Psoas muscle (tissue), 8 donors: ENCODE measurements around the gene TCF12. TPM values are rescaled to one million over a fixed set of nuclear protein-coding genes. Genes with fewer than 3 reads are reported as not detected.

Experiments used
- ATAC-seq, 4 donors: fragments of 200-7000 bp; cut with Tn5 transposase; one replicate each; pipeline ENCODE4 v1.9.1; 2020; ENCODE audit warnings: moderate library complexity in 3 of 4, mild to moderate bottlenecking in 2 of 4
- DNase-seq, 2 donors: peaks; one replicate each; pipeline ENCODE4 v3.0.0-alpha.2; 2020
- H3K27ac ChIP-seq: fragments of 200-600 bp; one replicate; pipeline ENCODE4 v1.8.0; 2022
- H3K27me3 ChIP-seq, 3 donors: fragments of 200-600 bp in 1 of 3; one replicate each; pipeline versions ENCODE4 v1.6.1 to v1.8.0; 2013 to 2022; ENCODE audit warnings: low read length in 2 of 3, mild to moderate bottlenecking in 2 of 3, moderate library complexity in 1 of 3; ENCODE audit not compliant: insufficient read depth in 3 of 3
- H3K36me3 ChIP-seq, 2 donors: fragments of 200-600 bp in 1 of 2; one replicate each; pipeline versions ENCODE4 v1.6.1 to v1.8.0; 2013 to 2022; ENCODE audit warnings: low read depth in 1 of 2, mild to moderate bottlenecking in 1 of 2, moderate library complexity in 1 of 2; ENCODE audit not compliant: insufficient read depth in 1 of 2
- H3K4me1 ChIP-seq: fragments of 200-600 bp; one replicate; pipeline ENCODE4 v1.8.0; 2022
- H3K4me3 ChIP-seq: fragments of 200-600 bp; one replicate; pipeline ENCODE4 v1.8.0; 2022; ENCODE audit warnings: mild to moderate bottlenecking
- H3K9me3 ChIP-seq: fragments of 200-600 bp; one replicate; pipeline ENCODE4 v1.8.0; 2022
- CTCF ChIP-seq: fragments of 200-600 bp; IDR thresholded peaks from one replicate; pipeline ENCODE4 v1.8.0; 2022; ENCODE audit warnings: antibody characterized with exemption
- WGBS, 3 donors: extraction: QIAGEN DNeasy Blood & Tissue Kit; methylation state at CpG; one replicate each; pipeline versions ENCODE4 v1.1.6 to v1.1.7; 2013; 5-methylcytosine and 5-hydroxymethylcytosine counted together
- intact Hi-C, 2 donors: fragments of 100-400 bp; cut with DNase I; formaldehyde crosslinking; loops; one replicate each; pipeline versions ENCODE4 v1.11.0 to v1.14.2; 2022
- polyA plus RNA-seq, 3 donors: library from polyadenylated mRNA; stranded (reverse); fragments of 200-250 nt; gene quantifications; one replicate each; pipeline ENCODE4 v1.2.3, GENCODE V29; 2013
- total RNA-seq, 4 donors: library from RNA; stranded (reverse); fragmentation: NEBNext Ultra II Directional in 2 of 4; extraction: Animal tissue kit (Norgen Biotek cat#: 25700) in 2 of 4; gene quantifications; one replicate each; pipeline versions ENCODE4 v1.2.1 to v1.2.4, GENCODE V29; 2021 to 2023
- donor health status: healthy with polysubstance abuse.
- donor health status: DM: no; HTN: no; CAD: no; lungs with moderate emphysema.
- donor health status: Bipolar disorder and iron deficiency.
- donor health status: healthy.
- donor health status: DM: yes; HTN: yes; CAD: no.
- donor health status: DM: no; HTN: no; CAD: no.
- donor health status: DM: no; HTN: no; CAD: no.
- donor health status: DM: yes; HTN: yes; CAD: no.

TCF12 gene
- total and polyA plus RNA-seq, 7 donors: 10.5 to 53.1 (median 30.5) TPM

GRCh38 chr15:57069423-57069822 lies 151.0 kb downstream of the TCF12 start:
- H3K4me3 ChIP-seq: no peak overlapping the region
- WGBS, 3 donors: 70 to 73% (median 72%) methylated on average over 2 of the region's 2 CpGs
- H3K27ac ChIP-seq: no peak overlapping the region
- DNase-seq (no peak), ATAC-seq (no peak)
- H3K4me1 ChIP-seq: peaks cover 17% of the 10 kb centered on the region
- intact Hi-C loops: no loop called here
- H3K9me3 ChIP-seq: no peaks in the 10 kb centered on the region
- H3K27me3 ChIP-seq: no peaks in the 10 kb centered on the region
- TF ChIP-seq CTCF: no peak
- H3K36me3 ChIP-seq: peaks cover 0 to 2% of the 10 kb centered on the region in 2 donors

GRCh38 chr15:57070674-57071073 lies 152.2 kb downstream of the TCF12 start:
- H3K36me3 ChIP-seq: no peaks in the 10 kb centered on the region
- no peak overlapping the region for H3K4me3 ChIP-seq
- H3K4me1 ChIP-seq: peaks cover 23% of the 10 kb centered on the region
- intact Hi-C loops: no loop called here
- WGBS, 3 donors: 91 to 96% (median 94%) methylated on average over 1 of the region's 1 CpG
- H3K27ac ChIP-seq: no peak overlapping the region
- H3K9me3 ChIP-seq: no peaks in the 10 kb centered on the region
- ATAC-seq (no peak), DNase-seq (no peak)
- no peaks in the 10 kb centered on the region for H3K27me3 ChIP-seq
- no peak for TF ChIP-seq CTCF

GRCh38 chr15:57079446-57079845 lies 161.0 kb downstream of the TCF12 start:
- Histone ChIP-seq H3K4me3 (no peak overlapping the region), H3K9me3 (no peaks in the 10 kb centered on the region), H3K4me1 (peaks cover 13% of the 10 kb centered on the region), H3K36me3 (no peaks in the 10 kb centered on the region), H3K27me3 (no peaks in the 10 kb centered on the region), H3K27ac (no peak overlapping the region)
- 60 to 71% (median 69%) methylated on average over 5 of the region's 5 CpGs for WGBS, 3 donors
- intact Hi-C loops: no loop called here
- DNase-seq (no peak), ATAC-seq (no peak)
- no peak for TF ChIP-seq CTCF

- no peak for TF ChIP-seq CTCF
- Histone ChIP-seq H3K4me1 (peaks cover 11% of the 10 kb centered on the region), H3K27me3 (no peaks in the 10 kb centered on the region), H3K4me3 (no peak overlapping the region), H3K9me3 (no peaks in the 10 kb centered on the region), H3K27ac (no peak overlapping the region), H3K36me3 (no peaks in the 10 kb centered on the region)
- 32 to 40% (median 32%) methylated on average over 4 of the region's 4 CpGs for WGBS, 3 donors
- DNase-seq (no peak), ATAC-seq (peak in 1 of 4 donors; percentile 28)
- intact Hi-C loops: no loop called here
Measured at GRCh38 chr15:57079931-57080620, 161.6 kb downstream of the TCF12 start.
